Activated naive CD4-positive, alpha-beta T cell treated with Interleukin-2 at 50 U/mL for 16 hours (primary cell): ENCODE measurements around the gene LGALS7.

Experiments
- DNase-seq: peaks from one replicate; pipeline ENCODE4 v3.0.0-alpha.2; 2020

Gene LGALS7

DNA sequence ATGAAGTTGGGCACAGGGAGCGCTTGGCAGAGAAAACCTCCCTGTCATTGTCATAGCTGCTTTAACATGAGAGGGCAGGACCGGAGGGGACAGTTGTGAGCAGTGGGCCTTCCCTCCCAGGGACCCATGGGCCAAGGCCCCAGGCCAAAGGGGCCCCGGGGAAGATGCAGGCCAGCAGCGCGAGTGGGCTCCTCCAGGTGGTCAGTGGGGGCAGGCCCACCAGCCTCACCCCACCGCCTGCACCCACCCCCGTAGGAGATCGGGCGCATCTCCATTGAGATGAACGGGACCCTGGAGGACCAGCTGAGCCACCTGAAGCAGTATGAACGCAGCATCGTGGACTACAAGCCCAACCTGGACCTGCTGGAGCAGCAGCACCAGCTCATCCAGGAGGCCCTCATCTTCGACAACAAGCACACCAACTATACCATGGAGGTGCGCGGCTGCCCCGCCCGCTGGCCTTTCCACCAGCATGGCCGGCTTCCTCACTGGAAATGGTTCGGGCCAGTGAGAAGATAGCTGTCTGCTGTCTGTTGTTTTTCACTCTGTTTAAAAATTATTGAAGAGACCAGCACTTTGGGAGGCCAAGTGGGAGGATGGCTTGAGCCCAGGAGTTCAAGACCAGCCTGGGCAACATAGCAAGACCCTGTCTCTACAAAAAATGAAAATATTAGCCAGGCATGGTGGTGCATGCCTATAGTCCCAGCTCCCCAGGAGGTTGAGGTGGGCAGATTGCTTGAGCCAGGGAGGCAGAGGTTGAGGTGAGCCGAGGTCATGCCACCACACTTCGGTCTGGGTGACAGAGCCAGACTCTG is 47.6 kb downstream of the LGALS7 start:
- DNase-seq = no peak

DNA sequence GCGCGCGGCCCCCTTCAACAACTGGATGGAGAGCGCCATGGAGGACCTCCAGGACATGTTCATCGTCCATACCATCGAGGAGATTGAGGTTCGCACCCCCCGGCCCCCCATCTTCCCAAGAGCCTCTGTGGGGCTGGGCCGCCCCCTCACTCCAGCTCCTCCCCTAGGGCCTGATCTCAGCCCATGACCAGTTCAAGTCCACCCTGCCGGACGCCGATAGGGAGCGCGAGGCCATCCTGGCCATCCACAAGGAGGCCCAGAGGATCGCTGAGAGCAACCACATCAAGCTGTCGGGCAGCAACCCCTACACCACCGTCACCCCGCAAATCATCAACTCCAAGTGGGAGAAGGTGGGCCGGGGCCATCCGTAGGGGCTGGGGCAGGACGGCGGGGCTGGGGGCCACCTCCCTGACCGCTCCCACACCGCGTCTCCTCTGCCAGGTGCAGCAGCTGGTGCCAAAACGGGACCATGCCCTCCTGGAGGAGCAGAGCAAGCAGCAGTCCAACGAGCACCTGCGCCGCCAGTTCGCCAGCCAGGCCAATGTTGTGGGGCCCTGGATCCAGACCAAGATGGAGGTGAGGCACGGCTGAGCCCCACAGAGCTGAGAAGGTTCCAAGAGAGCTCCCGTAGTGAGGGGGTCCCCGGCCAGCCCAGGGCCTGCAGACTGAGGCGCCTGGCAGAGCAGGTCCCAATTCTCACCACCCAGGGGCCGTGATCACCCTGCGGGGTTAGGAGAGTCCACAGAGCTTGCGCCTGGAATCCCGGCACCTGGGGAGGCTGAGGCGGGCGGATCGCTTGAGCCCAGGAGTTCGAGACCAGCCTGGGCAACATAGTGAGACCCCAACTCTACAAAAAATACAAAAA is 49.1 kb downstream of the LGALS7 start:
- DNase-seq = no peak

DNA sequence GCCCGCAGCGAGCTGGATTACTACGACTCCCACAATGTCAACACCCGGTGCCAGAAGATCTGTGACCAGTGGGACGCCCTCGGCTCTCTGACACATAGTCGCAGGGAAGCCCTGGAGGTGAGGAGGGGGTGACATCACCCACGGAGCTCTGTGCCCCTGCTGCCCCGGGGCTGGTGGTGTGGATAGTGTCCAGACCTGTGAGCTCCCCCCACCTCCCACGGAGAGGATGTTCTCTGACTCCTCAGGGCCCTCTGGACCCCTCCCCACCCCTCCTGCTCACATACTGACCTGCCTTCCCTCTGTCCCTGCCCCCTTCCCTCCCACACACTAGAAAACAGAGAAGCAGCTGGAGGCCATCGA is 49.7 kb downstream of the LGALS7 start:
- no peak for DNase-seq

DNA sequence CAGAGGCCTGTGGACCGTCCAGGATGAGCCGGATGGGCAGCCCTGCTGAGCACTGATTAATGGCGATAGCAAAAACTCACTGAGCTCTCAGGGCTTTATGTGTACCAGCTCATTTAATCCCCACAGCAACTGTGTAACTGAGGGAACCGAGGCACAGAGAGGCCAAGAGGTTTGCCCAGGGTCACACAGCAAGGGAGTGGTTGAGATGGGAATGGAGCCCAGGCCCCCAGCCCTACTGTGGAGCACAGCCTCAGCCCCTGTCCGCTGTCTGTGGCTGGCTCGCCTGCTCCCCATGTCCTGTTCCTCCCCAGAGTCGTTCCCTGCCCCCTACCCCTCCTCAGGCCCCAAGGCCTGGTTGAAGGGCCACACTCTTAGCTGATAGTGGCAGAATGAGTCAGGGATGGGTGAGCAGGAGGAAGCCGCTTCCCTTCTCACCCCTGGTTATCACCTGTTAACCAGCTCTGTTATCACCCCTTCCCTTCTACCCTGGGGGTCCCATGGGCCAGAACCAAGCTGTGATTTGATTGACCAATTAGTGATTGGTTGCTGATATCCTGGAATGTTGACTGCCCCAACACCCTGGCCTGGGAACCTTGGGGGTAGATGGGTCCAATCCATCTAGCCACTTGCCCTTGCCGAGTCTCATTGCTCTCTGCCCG is 50.2 kb downstream of the LGALS7 start:
- DNase-seq = no peak

DNA sequence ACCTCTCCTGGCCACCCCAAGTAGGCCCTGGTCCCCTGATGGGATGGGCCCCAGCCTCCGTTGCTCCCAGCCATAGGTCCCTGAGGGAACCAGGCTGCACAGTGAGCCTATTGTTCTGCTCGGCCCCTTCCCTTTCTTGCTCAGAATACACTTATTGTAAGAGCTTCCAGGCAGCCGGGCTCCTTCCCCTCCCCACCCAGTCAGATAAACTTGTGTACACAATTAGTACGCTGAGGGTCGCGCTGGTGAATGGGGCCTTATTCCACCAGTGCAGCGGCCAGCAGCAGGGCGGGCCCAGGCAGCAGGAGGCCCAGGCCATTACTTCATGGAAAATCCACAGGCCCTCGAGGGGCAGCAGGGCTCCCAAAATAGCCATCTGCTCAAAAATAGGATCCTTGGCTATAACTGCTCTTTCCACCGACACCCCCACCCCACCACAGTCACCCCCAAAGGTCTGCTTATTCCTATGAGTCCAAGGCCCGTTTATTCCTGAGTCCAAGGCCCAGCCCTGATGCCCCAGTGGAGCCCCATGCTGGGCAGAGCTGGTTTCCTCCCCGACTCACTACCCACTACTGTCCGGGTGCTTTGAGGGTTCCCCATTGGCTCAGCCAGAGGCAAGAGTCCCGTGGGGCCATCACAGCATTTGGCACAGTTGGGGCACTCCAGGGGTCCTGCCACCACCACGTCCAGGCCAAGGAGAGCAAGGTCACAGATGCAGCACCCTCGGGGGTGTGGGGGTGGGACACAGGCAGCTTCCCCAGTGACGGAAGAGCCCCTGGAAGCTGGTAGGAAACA is 51.1 kb downstream of the LGALS7 start:
- no peak for DNase-seq

DNA sequence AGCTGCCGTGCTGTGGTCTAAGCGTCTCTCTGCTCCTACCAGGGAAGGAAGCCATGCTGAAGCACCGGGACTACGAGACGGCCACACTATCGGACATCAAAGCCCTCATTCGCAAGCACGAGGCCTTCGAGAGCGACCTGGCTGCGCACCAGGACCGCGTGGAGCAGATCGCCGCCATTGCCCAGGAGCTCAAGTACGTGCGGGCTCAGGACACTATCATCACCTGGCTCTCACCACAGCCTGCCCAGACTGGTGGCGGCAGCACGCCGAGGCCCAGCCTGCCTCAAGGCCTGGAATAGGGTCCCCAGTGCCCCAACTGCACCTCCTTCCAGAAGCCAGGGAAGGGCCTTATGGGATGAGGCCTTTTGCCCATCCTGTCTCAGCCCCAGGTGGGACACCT is 51.8 kb downstream of the LGALS7 start:
- DNase-seq = no peak
